Hindlimb muscle (tissue), 1 donor: ENCODE results near the gene MUC5AC. TPM values are rescaled to one million over a fixed set of nuclear protein-coding genes. Genes with fewer than 3 reads are reported as not detected.
"Not testable (repeated sequence)": the region's sequence is repeated elsewhere in the genome, so short reads cannot be mapped to it uniquely, and the experiment has no call there.

Experiments used
- DNase-seq: peaks from one replicate; pipeline ENCODE4 v3.0.0-alpha.2; 2013
- polyA plus RNA-seq: library from polyadenylated mRNA; unstranded; fragments of 120-200 nt; gene quantifications from one replicate; pipeline ENCODE4 v1.2.1, GENCODE V29; 2013; ENCODE audit not compliant: insufficient read length

The MUC5AC gene
- not detected for polyA plus RNA-seq

DNA sequence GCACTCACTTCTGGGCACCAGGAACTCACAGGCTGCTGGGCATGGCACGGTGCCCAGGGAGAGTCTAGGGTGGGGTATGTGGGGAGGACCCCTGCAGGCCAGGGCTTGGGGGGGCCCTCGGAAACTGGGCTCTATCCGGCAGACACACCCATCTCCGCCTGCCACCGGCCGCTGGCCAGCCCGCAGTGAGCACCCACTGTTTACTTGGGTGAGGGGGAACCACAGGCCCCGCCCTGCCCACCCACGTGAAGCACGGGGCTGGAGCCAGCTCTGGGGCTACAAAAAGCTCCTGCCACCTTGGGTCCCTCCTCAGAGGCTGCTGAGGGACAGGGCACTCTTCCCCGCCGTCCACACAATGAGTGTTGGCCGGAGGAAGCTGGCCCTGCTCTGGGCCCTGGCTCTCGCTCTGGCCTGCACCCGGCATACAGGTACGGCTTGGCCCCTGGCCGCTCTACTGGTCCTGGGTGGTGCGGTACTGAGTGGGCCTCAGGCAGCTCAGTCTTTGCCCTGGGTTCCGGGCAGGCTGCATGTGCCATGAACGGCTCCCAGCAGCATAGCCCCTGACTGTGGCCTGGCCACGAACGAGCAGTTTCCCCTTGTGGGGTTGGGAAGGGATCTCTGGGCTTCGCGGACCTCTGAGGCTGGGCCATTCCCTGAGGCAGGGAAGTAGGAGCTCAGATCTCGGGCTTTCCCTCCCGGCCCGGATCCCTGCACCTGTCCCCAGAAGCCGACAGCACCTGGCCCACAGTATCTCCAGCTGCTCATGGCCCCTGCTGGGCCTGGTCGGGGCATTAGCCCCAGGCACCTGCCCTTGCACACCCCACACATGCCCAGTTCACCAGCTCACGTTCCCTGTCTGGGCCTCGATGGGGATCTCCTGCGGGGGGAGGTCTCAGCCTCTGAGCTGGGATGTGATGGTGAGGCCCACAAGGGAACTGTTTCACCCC, at the start of gene MUC5AC:
MUC5AC (plus strand) TSS at position 309 of the 947 bp plus-strand sequence; CDS start at position 356, 47 bp downstream.
- no peak for DNase-seq

- no peak for DNase-seq
Observed at GRCh38 chr11:1108246-1108900, 49.4 kb upstream of the MUC5AC start.

DNA sequence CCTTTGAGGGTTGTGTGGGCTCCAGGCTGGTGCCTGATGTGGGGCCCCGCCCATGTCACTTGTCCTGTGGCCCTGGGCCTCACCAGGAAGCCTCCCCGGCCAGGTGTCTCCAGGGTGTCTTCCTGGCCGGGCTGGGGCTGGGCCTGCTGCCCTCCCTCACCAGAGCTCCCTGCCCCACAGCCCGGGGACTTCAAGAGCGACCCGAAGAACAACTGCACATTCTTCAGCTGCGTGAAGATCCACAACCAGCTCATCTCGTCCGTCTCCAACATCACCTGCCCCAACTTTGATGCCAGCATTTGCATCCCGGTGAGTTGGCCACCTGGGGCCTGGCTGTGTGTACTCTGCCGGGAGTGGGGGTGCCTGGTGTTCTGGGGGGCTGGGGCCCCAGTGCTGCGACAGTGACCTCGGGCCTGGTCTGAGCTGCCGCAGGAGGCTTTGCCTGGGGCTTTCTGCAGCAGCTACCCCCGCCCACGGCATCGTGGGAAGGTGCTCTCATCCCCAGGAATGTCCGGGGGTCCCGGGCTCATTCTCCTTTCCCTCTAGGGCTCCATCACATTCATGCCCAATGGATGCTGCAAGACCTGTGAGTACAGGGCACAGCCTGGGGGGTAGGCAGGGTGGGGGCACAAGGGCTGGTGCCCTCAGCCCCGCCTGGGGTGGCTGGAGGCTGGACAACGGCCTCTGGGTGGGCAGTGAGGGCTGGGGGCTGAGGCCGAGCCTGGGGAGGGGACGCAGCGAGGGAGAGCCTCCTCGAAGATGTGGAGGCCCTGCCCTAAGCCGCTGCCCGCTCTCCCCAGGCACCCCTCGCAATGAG, 48.4 kb upstream of the MUC5AC start:
- DNase-seq, result no peak

DNA sequence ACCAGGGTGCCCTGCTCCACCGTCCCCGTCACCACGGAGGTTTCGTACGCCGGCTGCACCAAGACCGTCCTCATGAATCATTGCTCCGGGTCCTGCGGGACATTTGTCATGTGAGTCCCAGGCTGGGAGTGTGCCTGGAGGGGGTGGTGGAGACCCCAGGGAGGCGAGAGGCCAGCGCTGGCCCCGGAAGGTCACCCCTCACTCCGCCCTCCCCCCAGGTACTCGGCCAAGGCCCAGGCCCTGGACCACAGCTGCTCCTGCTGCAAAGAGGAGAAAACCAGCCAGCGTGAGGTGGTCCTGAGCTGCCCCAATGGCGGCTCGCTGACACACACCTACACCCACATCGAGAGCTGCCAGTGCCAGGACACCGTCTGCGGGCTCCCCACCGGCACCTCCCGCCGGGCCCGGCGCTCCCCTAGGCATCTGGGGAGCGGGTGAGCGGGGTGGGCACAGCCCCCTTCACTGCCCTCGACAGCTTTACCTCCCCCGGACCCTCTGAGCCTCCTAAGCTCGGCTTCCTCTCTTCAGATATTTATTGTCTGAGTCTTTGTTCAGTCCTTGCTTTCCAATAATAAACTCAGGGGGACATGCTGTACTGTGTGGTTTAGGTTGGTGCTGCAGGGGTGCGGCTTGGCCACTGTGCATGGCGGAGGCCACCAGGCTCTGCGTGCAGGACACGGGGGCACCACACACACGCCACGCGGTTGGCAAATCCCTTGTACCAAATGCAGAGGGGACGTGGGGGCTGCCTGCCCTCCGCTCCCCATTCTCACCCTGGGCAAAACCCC, 47.6 kb upstream of the MUC5AC start:
- DNase-seq, result no peak

DNA sequence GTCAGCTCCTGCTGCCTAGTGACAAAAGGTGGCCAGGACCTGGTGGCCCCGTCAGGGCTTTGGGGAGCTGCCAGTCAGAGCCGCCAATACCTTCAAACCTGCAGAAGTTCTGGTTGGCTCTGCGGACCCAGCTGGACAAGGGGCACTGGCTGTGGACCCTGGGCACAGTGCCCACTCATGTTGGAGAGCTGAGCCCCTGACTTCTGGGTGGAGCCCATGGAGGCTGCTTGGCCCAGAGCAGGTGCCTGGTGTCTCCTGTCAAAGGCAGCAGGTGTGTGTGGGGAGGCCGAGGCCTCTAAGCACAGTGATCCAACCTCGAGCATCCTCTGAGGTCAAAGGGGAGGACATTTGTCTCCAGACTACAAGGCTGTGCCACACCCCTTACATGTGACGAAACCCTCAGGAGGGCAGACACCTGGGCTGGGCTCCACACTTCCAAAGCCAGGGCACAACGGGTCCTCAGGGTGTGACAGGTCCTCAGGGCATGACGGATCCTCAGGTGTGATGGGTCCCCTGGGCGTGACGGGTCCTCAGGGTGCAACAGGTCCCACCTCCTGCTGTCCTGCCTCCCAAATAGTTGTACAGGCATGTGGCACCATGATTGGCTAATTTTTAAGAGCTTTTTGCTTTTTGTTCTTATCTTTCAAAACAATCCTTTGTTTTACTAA, 46.1 kb upstream of the MUC5AC start:
- DNase-seq, result no peak

DNA sequence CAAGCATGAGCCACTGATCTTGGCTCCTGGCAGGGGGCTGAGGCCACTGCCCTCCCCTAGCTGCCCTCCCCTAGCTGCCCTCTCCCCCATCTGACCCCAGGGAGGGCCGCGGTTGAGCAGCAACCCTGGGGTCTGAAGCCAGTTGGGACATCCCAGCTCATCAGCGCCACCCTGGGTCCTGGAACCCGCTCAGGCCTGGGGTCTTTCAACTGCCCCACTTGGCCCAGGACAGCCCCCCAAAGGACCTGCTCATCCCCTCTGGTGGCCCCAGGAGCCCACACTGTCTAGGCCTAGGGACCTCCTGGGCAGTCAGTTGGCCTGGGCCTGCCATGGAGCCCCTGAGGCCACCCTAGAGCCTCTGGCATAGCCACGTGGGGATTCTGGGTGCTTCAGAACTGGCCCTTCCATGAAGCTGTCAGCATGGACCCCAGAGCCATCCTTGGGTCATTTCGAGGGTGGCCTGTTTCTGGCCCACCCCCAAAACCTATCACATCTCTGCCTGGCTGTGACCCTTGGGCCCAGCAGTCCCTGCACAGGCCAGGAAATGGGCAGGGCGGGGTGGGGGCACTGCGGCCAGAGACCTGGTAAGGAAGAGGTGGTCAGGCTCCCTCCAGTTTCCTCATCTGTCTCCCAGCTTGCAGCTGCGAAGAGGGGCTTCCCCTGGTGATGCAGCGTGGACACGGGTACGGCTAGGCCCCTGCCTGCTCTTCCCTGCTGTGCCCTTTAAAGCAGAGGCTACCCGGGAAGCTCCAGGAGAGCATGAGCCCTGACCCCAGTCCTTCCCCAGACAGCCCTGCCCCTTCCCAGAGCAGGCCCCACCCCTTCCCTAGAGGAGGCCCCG, 45.2 kb upstream of the MUC5AC start:
- DNase-seq, result no peak

GRCh38 chr11:1113405-1114201, 44.1 kb upstream of the MUC5AC start:
- no peak for DNase-seq

GRCh38 chr11:1115292-1115691, 42.5 kb upstream of the MUC5AC start:
- DNase-seq, result not testable (repeated sequence)

- DNase-seq, result no peak
Observed at GRCh38 chr11:1116104-1116503, 41.6 kb upstream of the MUC5AC start.

- no peak for DNase-seq
Observed at GRCh38 chr11:1116666-1117390, 40.9 kb upstream of the MUC5AC start.

DNA sequence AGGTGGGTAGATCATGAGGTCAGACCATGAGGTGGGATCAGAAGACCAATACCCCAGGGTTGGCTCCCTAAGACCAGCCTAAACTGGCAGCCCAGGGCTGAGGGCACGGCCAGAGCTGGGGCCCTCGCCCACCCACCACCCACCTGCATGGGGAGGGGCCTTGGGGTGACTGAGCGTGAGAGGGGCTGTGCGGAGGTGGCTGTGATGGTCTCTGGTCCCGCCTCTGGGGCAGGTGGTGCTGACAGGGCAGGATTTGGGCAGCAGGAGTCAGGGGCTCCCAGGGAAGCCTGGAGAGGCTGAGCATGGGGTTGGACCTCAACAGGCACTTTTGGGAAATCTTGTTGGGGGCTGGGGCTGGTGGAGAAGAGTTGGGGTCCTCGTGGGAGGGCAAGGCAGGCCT, 39.8 kb upstream of the MUC5AC start:
- DNase-seq, result no peak

DNA sequence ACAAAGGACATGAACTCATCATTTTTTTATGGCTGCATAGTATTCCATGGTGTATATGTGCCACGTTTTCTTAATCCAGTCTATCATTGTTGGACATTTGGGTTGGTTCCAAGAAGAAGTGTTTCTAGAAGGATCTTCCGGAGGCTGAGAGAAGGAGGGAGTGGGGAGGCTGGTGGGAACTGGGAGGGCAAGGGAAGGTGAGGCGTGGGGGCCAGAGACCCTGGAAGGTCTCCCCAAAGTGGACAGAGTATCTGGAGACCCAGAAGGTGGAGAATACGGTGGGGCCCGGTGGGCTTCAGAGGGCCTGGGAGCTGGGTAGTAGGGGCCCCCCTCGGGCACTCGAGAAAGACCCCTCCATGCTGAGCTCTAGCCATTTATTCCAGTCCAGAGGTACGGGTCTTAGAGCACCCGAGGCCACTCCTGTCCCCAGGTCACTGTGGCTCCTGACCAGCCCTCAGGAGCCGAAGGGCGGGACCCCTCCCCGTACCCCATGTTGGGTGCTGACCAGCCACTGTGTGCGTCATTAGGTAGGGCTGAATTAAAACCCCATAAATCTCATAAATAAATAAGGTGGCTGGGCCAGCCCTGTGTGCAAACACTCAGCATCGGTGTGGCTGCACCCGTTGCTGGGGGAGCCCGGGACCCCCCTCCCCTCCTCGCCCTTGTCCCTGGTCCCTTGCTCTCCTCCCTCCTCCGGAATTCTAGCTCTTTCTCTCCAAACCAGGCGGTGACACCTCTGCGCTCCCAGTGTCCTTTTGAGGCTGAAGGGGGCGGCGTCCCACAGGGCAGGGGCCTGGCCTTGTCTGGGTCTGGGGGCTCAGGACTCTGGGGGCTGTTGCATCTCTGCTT, 38.8 kb upstream of the MUC5AC start:
- no peak for DNase-seq

DNA sequence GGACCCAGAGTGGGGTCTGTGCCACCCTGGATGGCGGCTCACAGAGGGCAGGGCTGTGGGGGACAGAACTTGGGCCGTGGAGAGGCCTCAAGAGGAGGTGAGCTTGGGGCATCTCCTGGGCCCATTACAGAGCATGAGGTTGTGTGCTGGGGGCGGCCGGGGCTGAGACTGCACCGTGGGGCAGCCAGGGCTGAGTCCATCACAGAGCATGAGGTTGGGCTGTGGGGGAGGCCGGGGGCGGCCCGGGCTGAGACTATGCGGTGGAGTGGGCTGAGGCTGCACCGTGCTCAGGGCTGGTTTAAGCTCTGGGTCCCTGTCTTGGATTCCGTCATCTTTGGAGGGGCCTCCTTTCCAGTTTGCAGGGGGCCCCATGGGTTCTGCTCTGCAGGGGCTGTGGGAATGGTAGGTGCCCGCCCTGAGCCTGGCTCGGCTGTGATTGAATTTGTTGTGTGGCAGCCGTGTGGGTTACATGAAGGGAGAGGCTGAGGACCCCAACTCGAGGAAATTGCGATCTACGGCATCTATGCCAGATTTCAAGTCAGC, 38.1 kb upstream of the MUC5AC start:
- DNase-seq, result no peak

- DNase-seq, result no peak
Observed at GRCh38 chr11:1120532-1121330, 37.0 kb upstream of the MUC5AC start.

GRCh38 chr11:1121331-1121812, 36.4 kb upstream of the MUC5AC start:
- DNase-seq, result no peak

GRCh38 chr11:1121813-1122663, 35.7 kb upstream of the MUC5AC start:
- no peak for DNase-seq
